Dermis blood vessel endothelial cell (primary cell): ENCODE data around the gene MOCS1. TPM values are rescaled to one million over a fixed set of nuclear protein-coding genes. Genes with fewer than 3 reads are reported as not detected.

Experiments used
- DNase-seq: peaks from one replicate; pipeline ENCODE4 v3.0.0; 2010
- total RNA-seq: library from RNA; depleted of rRNA; stranded (reverse); fragments of >200 nt; gene quantifications from 2 replicates; pipeline ENCODE4 v1.2.3, GENCODE V29; 2014

The MOCS1 gene
- total RNA-seq, 1 donor from 2014 or later = 12.8 TPM

GRCh38 chr6:39923861-39924260 lies 10.4 kb downstream of the MOCS1 start:
- no peak for DNase-seq

GRCh38 chr6:39923394-39923793 lies 10.9 kb downstream of the MOCS1 start:
- DNase-seq = no peak

GRCh38 chr6:39922821-39923220 lies 11.4 kb downstream of the MOCS1 start:
- no peak for DNase-seq

- no peak for DNase-seq
Measured at GRCh38 chr6:39920157-39920556, 14.1 kb downstream of the MOCS1 start.

GRCh38 chr6:39918831-39919230 lies 15.4 kb downstream of the MOCS1 start:
- no peak for DNase-seq

GRCh38 chr6:39917981-39918380 lies 16.3 kb downstream of the MOCS1 start:
- DNase-seq = no peak

- DNase-seq = no peak
Measured at GRCh38 chr6:39917329-39917728, 16.9 kb downstream of the MOCS1 start.

- no peak for DNase-seq
Measured at GRCh38 chr6:39915866-39916265, 18.4 kb downstream of the MOCS1 start.

- no peak for DNase-seq
Measured at GRCh38 chr6:39914239-39914638, 20.0 kb downstream of the MOCS1 start.

- no peak for DNase-seq
Measured at GRCh38 chr6:39913391-39913916, 20.8 kb downstream of the MOCS1 start.

GRCh38 chr6:39912446-39912845 lies 21.8 kb downstream of the MOCS1 start:
- DNase-seq = no peak

GRCh38 chr6:39911513-39912125 lies 22.6 kb downstream of the MOCS1 start:
- no peak for DNase-seq

- no peak for DNase-seq
Measured at GRCh38 chr6:39910744-39911143, 23.5 kb downstream of the MOCS1 start.

GRCh38 chr6:39910164-39910563 lies 24.1 kb downstream of the MOCS1 start:
- no peak for DNase-seq

- DNase-seq = no peak
Measured at GRCh38 chr6:39909701-39910100, 24.6 kb downstream of the MOCS1 start.

- no peak for DNase-seq
Measured at GRCh38 chr6:39908838-39909583, 25.3 kb downstream of the MOCS1 start.

- DNase-seq = no peak
Measured at GRCh38 chr6:39907871-39908575, 26.2 kb downstream of the MOCS1 start.

GRCh38 chr6:39906318-39906761 lies 27.9 kb downstream of the MOCS1 start:
- no peak for DNase-seq

- DNase-seq = no peak
Measured at GRCh38 chr6:39905640-39905975, 28.7 kb downstream of the MOCS1 start.

- no peak for DNase-seq
Measured at GRCh38 chr6:39904946-39905639, 29.2 kb downstream of the MOCS1 start.

- DNase-seq = no peak
Measured at GRCh38 chr6:39903656-39904055, 30.6 kb downstream of the MOCS1 start.

- DNase-seq = no peak
Measured at GRCh38 chr6:39902786-39903465, 31.3 kb downstream of the MOCS1 start.
